ENCODE results near the gene CPNE8.

CPNE8 gene

DNA sequence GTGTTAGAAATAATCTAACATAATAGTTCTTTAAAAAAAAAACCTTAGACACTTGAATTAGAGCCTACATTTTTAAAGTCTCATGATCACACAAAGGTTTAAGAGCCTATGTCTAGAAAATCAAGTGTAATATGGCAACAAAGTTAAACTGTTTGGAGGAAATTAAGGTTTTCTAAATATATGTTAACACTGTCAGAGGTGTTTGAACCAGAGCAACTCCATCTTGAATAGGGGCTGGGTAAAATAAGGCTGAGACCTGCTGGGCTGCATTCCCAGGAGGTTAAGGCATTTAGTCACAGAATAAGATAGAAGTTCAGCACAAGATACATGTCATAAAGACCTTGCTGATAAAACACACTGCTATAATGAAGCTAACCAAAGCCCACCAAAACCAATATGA lies 12.4 kb downstream of the CPNE8 start:
- DNase-seq, result no peak

DNA sequence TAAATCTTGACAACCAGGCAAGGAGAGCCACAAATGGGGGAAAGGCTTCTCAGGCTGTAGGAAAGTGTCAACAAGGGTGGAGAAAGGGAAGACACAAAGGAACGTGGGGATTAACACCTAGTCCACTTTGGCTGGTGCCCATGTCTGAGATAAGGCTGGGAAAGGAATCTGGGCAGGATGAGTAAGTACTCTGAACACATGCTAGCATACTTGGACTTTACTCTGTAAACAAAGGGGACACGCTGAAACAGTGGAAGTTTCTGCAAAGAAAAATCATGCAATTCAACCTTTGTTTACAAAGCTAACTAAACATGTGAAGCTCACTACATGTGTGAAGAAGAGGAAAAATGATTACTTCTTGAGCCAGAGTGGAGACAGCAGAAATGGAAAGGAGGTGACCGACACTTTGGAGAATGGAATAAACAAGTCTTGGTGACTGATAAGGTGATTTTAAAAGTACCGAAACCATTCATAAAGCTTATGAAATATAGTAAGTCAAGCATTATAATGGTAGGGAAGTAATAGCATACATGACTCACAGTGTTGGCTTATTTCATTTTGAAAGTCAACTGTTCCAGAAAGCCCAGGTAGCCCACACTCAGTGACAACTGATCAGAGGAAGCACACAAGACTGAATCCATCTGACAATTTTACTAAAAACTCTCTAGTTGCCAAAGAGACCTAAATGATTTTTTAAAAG lies 13.2 kb downstream of the CPNE8 start:
- no peak for DNase-seq

DNA sequence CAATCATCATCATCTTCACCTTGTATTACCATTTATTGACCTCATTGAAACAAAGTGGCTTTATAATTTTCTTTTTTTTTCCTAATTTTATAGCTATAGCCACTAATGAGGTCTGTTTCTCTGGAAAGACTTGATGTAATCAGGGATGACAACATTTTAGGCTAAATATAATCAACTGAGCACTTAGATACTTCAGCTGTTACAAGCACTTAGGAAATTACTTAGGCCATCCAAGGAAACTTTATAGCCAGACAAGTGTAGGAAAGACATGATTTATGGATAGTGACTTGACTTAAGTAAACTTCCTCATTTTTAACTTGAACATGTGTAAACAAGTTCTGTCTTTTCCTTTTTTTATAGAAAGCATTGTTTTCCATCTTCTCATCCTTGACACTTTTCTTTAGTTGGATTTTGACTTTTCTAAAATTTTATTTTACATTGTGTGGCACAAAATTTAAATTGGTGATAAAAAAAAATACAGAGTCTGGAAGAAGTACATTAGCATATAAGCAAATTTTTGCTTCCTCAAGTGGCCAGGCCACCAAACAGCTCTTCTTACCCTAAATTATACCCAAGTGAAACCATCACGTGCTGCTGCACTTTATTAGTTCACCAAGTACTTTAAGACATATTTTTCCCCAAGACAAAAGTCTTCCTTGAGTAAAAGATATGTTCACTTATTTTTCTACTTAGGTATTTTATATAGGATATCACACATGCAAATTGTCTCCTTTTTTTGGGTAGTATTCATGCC lies 15.1 kb downstream of the CPNE8 start:
- no peak for DNase-seq

- DNase-seq, result no peak
Observed at GRCh38 chr12:38889297-38889815, 16.0 kb downstream of the CPNE8 start.

- no peak for DNase-seq
Observed at GRCh38 chr12:38887770-38888169, 17.6 kb downstream of the CPNE8 start.

DNA sequence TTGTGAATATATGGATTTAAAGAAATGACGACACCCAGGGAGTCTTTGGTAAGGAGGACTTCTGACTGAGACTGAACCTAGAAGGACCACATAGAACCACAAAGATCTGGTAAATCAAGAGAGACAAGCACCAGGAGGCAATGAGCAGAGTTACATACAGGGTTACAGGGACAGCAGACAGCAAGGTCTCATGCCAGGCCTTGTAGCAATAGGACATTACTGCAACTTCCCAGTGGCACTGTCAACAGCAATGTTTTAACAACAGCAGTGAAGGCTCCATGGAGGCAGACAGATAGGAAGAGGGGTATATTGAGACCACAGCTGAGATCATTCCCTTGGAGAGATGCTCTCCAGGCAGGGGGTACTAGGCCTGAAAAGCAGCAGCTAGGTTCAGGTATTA lies 18.5 kb downstream of the CPNE8 start:
- DNase-seq, result no peak

GRCh38 chr12:38886064-38886463 lies 19.3 kb downstream of the CPNE8 start:
- DNase-seq, result no peak

GRCh38 chr12:38884666-38885065 lies 20.7 kb downstream of the CPNE8 start:
- no peak for DNase-seq

DNA sequence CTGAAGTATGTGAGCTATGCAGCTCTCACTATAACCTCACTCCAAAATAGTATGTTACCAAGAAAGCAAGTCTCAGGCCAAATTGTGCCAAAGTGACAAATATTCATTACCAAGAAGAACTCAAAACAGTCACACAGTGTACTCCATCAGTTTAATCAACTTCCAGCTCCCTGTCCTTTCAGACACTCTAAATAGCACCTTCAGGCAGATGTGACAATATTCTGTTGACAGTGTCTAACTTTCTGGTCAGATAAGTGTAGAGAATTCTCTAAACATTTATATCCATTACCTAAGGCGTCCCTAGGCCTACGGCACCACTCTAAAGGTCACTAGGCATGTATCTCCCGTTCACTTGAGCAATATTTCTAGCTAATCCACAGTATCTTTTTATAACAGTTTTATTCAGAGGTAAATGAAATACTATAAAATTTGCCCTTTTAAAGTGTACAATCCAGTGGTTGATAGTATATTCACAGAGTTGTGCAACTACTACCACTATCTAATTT lies 21.7 kb downstream of the CPNE8 start:
- no peak for DNase-seq

GRCh38 chr12:38880288-38880687 lies 25.1 kb downstream of the CPNE8 start:
- no peak for DNase-seq

- DNase-seq, result no peak
Observed at GRCh38 chr12:38878986-38879385, 26.4 kb downstream of the CPNE8 start.

- no peak for DNase-seq
Observed at GRCh38 chr12:38878333-38878705, 27.1 kb downstream of the CPNE8 start.

- DNase-seq, result no peak
Observed at GRCh38 chr12:38875586-38876228, 29.7 kb downstream of the CPNE8 start.

GRCh38 chr12:38872561-38872960 lies 32.8 kb downstream of the CPNE8 start:
- DNase-seq, result no peak

DNA sequence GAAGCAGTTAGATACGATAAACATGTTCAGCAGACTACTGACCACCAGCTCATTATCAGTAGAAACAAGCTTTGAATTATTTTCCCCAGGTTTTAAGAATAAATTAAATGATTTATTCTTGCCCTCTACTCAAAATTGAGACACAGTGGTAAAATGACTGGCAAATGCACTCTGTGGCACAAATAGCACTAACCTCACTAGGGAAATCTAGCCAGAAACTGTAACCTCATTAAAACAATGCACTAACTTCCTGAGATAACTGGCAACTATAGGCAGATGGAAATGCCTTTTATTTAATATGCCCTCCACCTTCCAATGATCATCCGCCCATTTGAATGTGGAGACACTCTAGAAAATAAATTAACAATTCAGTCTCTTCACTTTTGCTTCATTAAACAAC lies 33.2 kb downstream of the CPNE8 start:
- DNase-seq, result no peak

- no peak for DNase-seq
Observed at GRCh38 chr12:38869036-38869435, 36.4 kb downstream of the CPNE8 start.

- no peak for DNase-seq
Observed at GRCh38 chr12:38850461-38850860, 54.9 kb downstream of the CPNE8 start.

GRCh38 chr12:38847247-38847646 lies 58.1 kb downstream of the CPNE8 start:
- DNase-seq, result no peak

GRCh38 chr12:38844267-38844666 lies 61.1 kb downstream of the CPNE8 start:
- DNase-seq, result no peak

DNA sequence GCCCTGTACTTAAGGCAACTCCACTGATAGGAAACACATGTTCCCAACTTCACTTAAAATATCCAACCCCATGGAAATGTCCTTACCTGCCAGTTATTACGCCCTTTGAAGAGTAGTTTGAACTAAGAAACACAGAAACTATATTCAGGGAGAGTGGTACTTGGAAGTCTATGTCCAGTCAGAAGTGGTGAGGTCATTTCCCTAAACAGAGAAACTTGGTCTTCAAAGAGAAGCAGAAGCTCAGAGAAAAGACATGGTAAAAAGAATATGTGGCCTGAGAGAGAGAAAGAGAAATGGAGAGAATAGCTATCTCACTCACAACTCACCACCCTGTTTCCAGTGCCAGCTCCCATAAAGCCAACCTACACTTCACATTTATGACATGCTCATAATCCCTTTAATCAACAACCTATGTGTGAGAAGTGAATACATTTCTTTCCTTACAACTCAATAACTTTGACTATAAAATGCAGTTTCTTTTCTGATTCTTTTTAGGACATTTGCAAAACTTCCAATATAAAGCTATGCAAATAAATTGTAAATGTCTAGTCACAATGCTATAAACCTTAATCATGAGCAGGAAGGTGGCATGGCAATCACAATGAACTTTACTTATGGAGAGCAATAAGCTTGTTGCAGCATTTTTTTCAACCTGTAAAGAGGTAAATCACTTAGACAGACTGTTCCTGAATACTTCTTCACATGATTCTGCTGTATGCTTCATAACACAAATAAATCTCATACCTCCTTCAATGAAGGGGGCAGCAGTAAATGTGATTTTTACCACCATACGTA lies 67.1 kb downstream of the CPNE8 start:
- no peak for DNase-seq

GRCh38 chr12:38831715-38832114 lies 73.7 kb downstream of the CPNE8 start:
- DNase-seq, result no peak

DNA sequence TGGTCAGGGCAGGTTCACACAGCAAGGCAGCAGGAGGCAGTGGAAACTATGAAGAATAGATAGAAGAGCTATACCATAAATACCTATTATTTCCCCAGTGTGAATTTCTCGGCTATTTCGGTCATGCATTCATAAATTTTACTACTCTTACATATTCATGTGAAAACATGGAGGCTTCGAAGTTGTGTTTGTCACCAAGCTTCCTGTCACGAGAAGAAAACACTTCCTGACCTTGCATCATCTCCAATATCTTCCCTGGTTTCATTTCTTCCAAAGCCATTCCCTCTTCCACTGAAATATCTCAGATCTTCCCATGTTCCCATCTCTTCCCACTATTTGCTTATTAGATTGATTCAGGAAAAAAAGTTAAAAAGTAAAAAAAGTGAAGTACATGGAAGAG lies 80.4 kb downstream of the CPNE8 start:
- DNase-seq, result no peak

DNA sequence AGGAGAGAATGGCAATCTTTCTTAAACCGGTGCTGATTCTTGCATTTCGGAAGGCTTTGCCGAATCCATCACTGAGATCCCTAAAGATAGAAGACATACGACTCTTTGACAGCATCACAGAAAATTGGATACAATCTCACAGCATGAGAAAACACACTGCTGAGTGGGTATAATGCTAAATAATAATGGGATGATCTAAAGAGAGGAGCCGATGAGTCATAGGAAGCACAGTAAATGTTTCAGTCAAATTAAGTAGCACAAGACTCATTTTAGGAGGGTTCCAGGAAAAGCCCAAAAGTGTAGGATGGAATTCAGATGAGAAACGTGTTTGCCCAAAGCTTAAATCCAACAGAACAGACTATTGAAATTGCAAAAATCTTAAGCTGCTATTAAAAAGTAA lies 81.7 kb downstream of the CPNE8 start:
- DNase-seq, result no peak

Data from NK-92 treated with Interleukin-12 subunit alpha and Interleukin-12 subunit beta, amount 100 ng/mL, for 24 hours (cell line).